Measurements from ENCODE around the gene SLC6A2.

SLC6A2 gene

GRCh38 chr16:55685973-55686372 is 30.2 kb downstream of the SLC6A2 start:
- H3K27ac Mint-ChIP-seq = no peak overlapping the region
- ATAC-seq = no peak
- H3K27me3 Mint-ChIP-seq = no peaks in the 10 kb centered on the region
- no peak overlapping the region for H3K4me3 Mint-ChIP-seq
- no peak for DNase-seq
- no peaks in the 10 kb centered on the region for H3K9me3 Mint-ChIP-seq
- H3K4me1 Mint-ChIP-seq = no peaks in the 10 kb centered on the region

- no peak for DNase-seq
- Mint-ChIP-seq H3K4me3 (no peak overlapping the region), H3K27ac (no peak overlapping the region), H3K27me3 (no peaks in the 10 kb centered on the region), H3K4me1 (no peaks in the 10 kb centered on the region), H3K9me3 (no peaks in the 10 kb centered on the region)
- no peak for ATAC-seq
These were observed 30.9 kb downstream of the SLC6A2 start for GRCh38 chr16:55686671-55687070.

GRCh38 chr16:55687802-55688201 is 32.0 kb downstream of the SLC6A2 start:
- no peaks in the 10 kb centered on the region for H3K4me1 Mint-ChIP-seq
- no peak for ATAC-seq
- H3K9me3 Mint-ChIP-seq = no peaks in the 10 kb centered on the region
- H3K27ac Mint-ChIP-seq = no peak overlapping the region
- no peaks in the 10 kb centered on the region for H3K27me3 Mint-ChIP-seq
- DNase-seq = no peak
- no peak overlapping the region for H3K4me3 Mint-ChIP-seq

- Mint-ChIP-seq H3K9me3 (no peaks in the 10 kb centered on the region), H3K4me3 (no peak overlapping the region), H3K27me3 (no peaks in the 10 kb centered on the region), H3K27ac (no peak overlapping the region), H3K4me1 (no peaks in the 10 kb centered on the region)
- no peak for ATAC-seq
- DNase-seq = no peak
These were observed 35.1 kb downstream of the SLC6A2 start for GRCh38 chr16:55690841-55691240.

- DNase-seq = no peak
- Mint-ChIP-seq H3K4me3 (no peak overlapping the region), H3K4me1 (no peaks in the 10 kb centered on the region), H3K27me3 (no peaks in the 10 kb centered on the region), H3K9me3 (no peaks in the 10 kb centered on the region), H3K27ac (no peak overlapping the region)
- ATAC-seq = no peak
These were observed 36.0 kb downstream of the SLC6A2 start for GRCh38 chr16:55691771-55692170.

GRCh38 chr16:55695595-55695994 is 39.8 kb downstream of the SLC6A2 start:
- DNase-seq (no peak), ATAC-seq (no peak)
- no peak overlapping the region for H3K4me3 Mint-ChIP-seq
- H3K27me3 Mint-ChIP-seq = no peaks in the 10 kb centered on the region
- no peak overlapping the region for H3K27ac Mint-ChIP-seq
- no peaks in the 10 kb centered on the region for H3K4me1 Mint-ChIP-seq
- no peaks in the 10 kb centered on the region for H3K9me3 Mint-ChIP-seq

GRCh38 chr16:55697867-55698266 is 42.1 kb downstream of the SLC6A2 start:
- no peak overlapping the region for H3K4me3 Mint-ChIP-seq
- no peaks in the 10 kb centered on the region for H3K9me3 Mint-ChIP-seq
- no peak overlapping the region for H3K27ac Mint-ChIP-seq
- DNase-seq (no peak), ATAC-seq (no peak)
- H3K4me1 Mint-ChIP-seq = no peaks in the 10 kb centered on the region
- H3K27me3 Mint-ChIP-seq = no peaks in the 10 kb centered on the region

- ATAC-seq (no peak), DNase-seq (no peak)
- H3K4me1 Mint-ChIP-seq = peaks cover 4% of the 10 kb centered on the region
- no peak overlapping the region for H3K27ac Mint-ChIP-seq
- no peak overlapping the region for H3K4me3 Mint-ChIP-seq
- no peaks in the 10 kb centered on the region for H3K27me3 Mint-ChIP-seq
- no peaks in the 10 kb centered on the region for H3K9me3 Mint-ChIP-seq
These were observed 42.5 kb downstream of the SLC6A2 start for GRCh38 chr16:55698331-55698730.

- no peak for ATAC-seq
- Mint-ChIP-seq H3K9me3 (no peaks in the 10 kb centered on the region), H3K4me1 (peaks cover 7% of the 10 kb centered on the region), H3K27ac (no peak overlapping the region), H3K27me3 (no peaks in the 10 kb centered on the region), H3K4me3 (no peak overlapping the region)
- no peak for DNase-seq
These were observed 43.2 kb downstream of the SLC6A2 start for GRCh38 chr16:55698946-55699345.

- no peak overlapping the region for H3K4me3 Mint-ChIP-seq
- ATAC-seq = no peak
- no peaks in the 10 kb centered on the region for H3K9me3 Mint-ChIP-seq
- DNase-seq = no peak
- peaks cover 7% of the 10 kb centered on the region for H3K4me1 Mint-ChIP-seq
- H3K27ac Mint-ChIP-seq = peak overlapping the region in 1 of 2 donors; percentile 7
- no peaks in the 10 kb centered on the region for H3K27me3 Mint-ChIP-seq
These were observed 43.8 kb downstream of the SLC6A2 start for GRCh38 chr16:55699616-55700015.

GRCh38 chr16:55700067-55700466 is 44.3 kb downstream of the SLC6A2 start:
- Mint-ChIP-seq H3K27me3 (no peaks in the 10 kb centered on the region), H3K9me3 (no peaks in the 10 kb centered on the region), H3K4me1 (peaks cover 7% of the 10 kb centered on the region), H3K4me3 (no peak overlapping the region), H3K27ac (no peak overlapping the region)
- no peak for ATAC-seq
- DNase-seq = no peak

- H3K27ac Mint-ChIP-seq = no peak overlapping the region
- H3K4me1 Mint-ChIP-seq = peaks cover 7% of the 10 kb centered on the region
- H3K27me3 Mint-ChIP-seq = no peaks in the 10 kb centered on the region
- H3K9me3 Mint-ChIP-seq = no peaks in the 10 kb centered on the region
- DNase-seq (no peak), ATAC-seq (no peak)
- no peak overlapping the region for H3K4me3 Mint-ChIP-seq
These were observed 45.2 kb downstream of the SLC6A2 start for GRCh38 chr16:55700961-55701360.

GRCh38 chr16:55701442-55702319 is 45.9 kb downstream of the SLC6A2 start:
- H3K27me3 Mint-ChIP-seq = no peaks in the 10 kb centered on the region
- no peaks in the 10 kb centered on the region for H3K9me3 Mint-ChIP-seq
- no peak overlapping the region for H3K4me3 Mint-ChIP-seq
- peaks cover 7% of the 10 kb centered on the region for H3K4me1 Mint-ChIP-seq
- ATAC-seq (peak; percentile 78), DNase-seq (peak; percentile 34 to 42)
- peak overlapping the region in 1 of 2 donors; percentile 69 for H3K27ac Mint-ChIP-seq

- no peak overlapping the region for H3K4me3 Mint-ChIP-seq
- DNase-seq (no peak), ATAC-seq (no peak)
- H3K4me1 Mint-ChIP-seq = peaks cover 7% of the 10 kb centered on the region
- no peaks in the 10 kb centered on the region for H3K27me3 Mint-ChIP-seq
- H3K27ac Mint-ChIP-seq = no peak overlapping the region
- H3K9me3 Mint-ChIP-seq = no peaks in the 10 kb centered on the region
These were observed 47.5 kb downstream of the SLC6A2 start for GRCh38 chr16:55703003-55704001.

- DNase-seq (no peak), ATAC-seq (no peak)
- H3K27me3 Mint-ChIP-seq = peaks cover 6% of the 10 kb centered on the region
- H3K4me1 Mint-ChIP-seq = peaks cover 7% of the 10 kb centered on the region
- H3K9me3 Mint-ChIP-seq = no peaks in the 10 kb centered on the region
- H3K27ac Mint-ChIP-seq = no peak overlapping the region
- no peak overlapping the region for H3K4me3 Mint-ChIP-seq
These were observed 51.1 kb downstream of the SLC6A2 start for GRCh38 chr16:55706739-55707384.

Measured in stimulated activated naive CD8-positive, alpha-beta T cell treated with anti-CD3 and anti-CD28 coated beads, Interleukin-15, amount 100 ng/mL, for 72 hours (primary cell).